Ishikawa (cell line): ENCODE measurements around the gene IPO11.

Experiments
- CREB1 ChIP-seq: IDR thresholded peaks from 2 replicates; pipeline ENCODE4 v1.6.1; 2012; ENCODE audit warnings: low read depth
- NFIC ChIP-seq: IDR thresholded peaks from 2 replicates; pipeline ENCODE4 v1.6.1; 2012
- RAD21 ChIP-seq: IDR thresholded peaks from 2 replicates; pipeline ENCODE4 v1.6.1; 2012; ENCODE audit warnings: low read depth
- REST ChIP-seq: IDR thresholded peaks from 2 replicates; pipeline ENCODE4 v1.6.1; 2012; ENCODE audit warnings: low read depth, mild to moderate bottlenecking
- TAF1 ChIP-seq: IDR thresholded peaks from 2 replicates; pipeline ENCODE4 v1.6.1; 2012; ENCODE audit warnings: low read depth, mild to moderate bottlenecking
- TCF12 ChIP-seq: IDR thresholded peaks from 2 replicates; pipeline ENCODE4 v1.6.1; 2012; ENCODE audit warnings: low read depth
- YY1 ChIP-seq: IDR thresholded peaks from 2 replicates; pipeline ENCODE4 v1.6.1; 2012; ENCODE audit warnings: low read depth

GRCh38 chr5:62603934-62604333 is 191.4 kb downstream of the IPO11 start:
- no peak for TF ChIP-seq TCF12
- TF ChIP-seq RAD21 = no peak
- TF ChIP-seq REST = no peak
- no peak for TF ChIP-seq CREB1
- TF ChIP-seq TAF1 = no peak
- no peak for TF ChIP-seq NFIC
- TF ChIP-seq YY1 = no peak
